ENCODE data around the gene SSH2. TPM values are rescaled to one million over a fixed set of nuclear protein-coding genes. Genes with fewer than 3 reads are reported as not detected.

SSH2 gene
- total RNA-seq, 5 donors from 2014 or later (not counting 1 experiment from before 2014, with no cell fraction given), result 76.2 to 115 (median 82.7) TPM

DNA sequence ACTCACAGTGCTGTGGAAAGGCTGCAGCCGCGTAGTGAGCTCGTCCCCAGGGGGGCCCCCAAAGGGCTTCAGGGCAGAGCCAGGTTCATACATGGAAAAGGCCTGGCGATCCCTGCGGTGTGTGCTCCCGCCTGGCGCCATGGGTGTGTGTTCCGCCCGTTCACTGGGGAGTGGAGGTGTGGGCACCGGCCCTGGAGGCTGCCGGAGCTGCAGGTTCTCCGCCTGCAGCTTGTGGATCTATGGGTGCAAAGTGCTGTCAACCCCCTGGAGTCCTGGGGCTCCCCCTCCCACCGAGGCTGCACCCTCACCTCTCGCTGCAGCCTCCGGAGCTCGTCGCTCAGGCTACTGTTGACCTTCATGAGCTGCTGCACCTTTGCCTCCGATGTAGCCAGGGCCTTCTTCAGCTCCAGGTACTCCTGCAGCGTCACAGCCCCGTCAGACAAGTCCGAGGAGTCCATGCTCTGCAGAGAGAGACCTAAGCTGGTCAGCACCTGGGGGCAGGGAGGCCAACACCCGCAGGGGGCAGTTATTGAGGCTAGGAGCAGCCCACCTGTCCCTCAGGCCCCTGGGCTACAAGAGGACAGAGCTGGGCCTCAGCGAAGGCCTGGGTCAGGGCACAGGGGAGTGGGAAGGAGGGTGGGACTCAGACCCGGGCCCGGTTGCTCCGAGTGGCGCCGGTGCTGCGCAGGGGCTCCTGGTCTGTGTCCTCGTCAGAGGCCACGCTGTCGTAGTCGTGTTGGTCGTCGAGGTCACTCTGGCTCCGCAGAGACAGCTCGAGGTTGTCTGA lies 353.6 kb downstream of the SSH2 start:
- DNase-seq (no peak), ATAC-seq (replicated peaks in 1 of 4) (no peak)
- POLR2A ChIA-PET, result no interaction called here
- H3K27me3 ChIP-seq (replicated peaks in 1 of 2; ENCODE audit: control insufficient read depth in 2 of 2, extremely low read depth in 1 of 2, insufficient read depth in 2 of 2, low read length in 1 of 2), result no peaks in the 10 kb centered on the region
- no peaks in the 10 kb centered on the region for H3K9me3 Mint-ChIP-seq
- peaks cover 32 to 74% of the 10 kb centered on the region in 2 donors for H3K36me3 ChIP-seq (ENCODE audit: control insufficient read depth in 2 of 2, extremely low read depth in 1 of 2, insufficient read depth in 1 of 2, low read length in 1 of 2)
- H3K9me3 ChIP-seq, result no peaks in the 10 kb centered on the region
- no peak overlapping the region for H3K4me3 Mint-ChIP-seq
- peaks cover 0 to 25% of the 10 kb centered on the region in 2 experiments for H3K4me1 ChIP-seq (ENCODE audit: control insufficient read depth in 1 of 2, extremely low read depth in 1 of 2, insufficient read depth in 2 of 2, low read length in 2 of 2)
- CTCF ChIA-PET, result no interaction called here
- H3K4me1 Mint-ChIP-seq, result peaks cover 7 to 10% (median 9%) of the 10 kb centered on the region in 3 donors
- H3K27ac ChIP-seq (ENCODE audit: low read length), result no peak overlapping the region
- H3K27ac Mint-ChIP-seq, result no peak overlapping the region
- no peaks in the 10 kb centered on the region for H3K27me3 Mint-ChIP-seq
- H3K4me3 ChIP-seq (ENCODE audit: control insufficient read depth in 1 of 2, extremely low read depth in 1 of 2, low read length in 1 of 2), result no peak overlapping the region
- 95% methylated on average over 21 of the region's 37 CpGs for WGBS (ENCODE audit: insufficient coverage)
- H3K36me3 Mint-ChIP-seq, result peaks cover 15% of the 10 kb centered on the region

Other genes with a start within 250 kb of the SSH2 start
- gene EFCAB5, start 11.4 kb upstream of the SSH2 start, total RNA-seq, result 1 to 10 TPM in 3 of 5 donors, under 1 TPM in 2; 0.63 to 1.2 (median 1.0) TPM
- 10 to 100 TPM; 24.6 to 31.9 (median 28.5) TPM for gene NSRP1, start 186.6 kb upstream of the SSH2 start, total RNA-seq